Measurements from ENCODE around the gene PLXDC1.

- TF ChIP-seq CTCF (conservative IDR thresholded peaks at IDR 0.05 in 1 of 2, IDR thresholded peaks at IDR 0.05 in 1 of 2; ENCODE audit: low read depth in 1 of 2, low read length in 2 of 2) (no peak), EZH2 (IDR thresholded peaks at IDR 0.05; ENCODE audit: low read length, missing control alignments) (no peak)
Measured at GRCh38 chr17:39104046-39104445, 47.4 kb downstream of the PLXDC1 start.

Data from fibroblast of lung (primary cell).